Measurements from ENCODE around the gene TSHZ2.

GRCh38 chr20:53395188-53395923, 423.2 kb downstream of the TSHZ2 start:
- TF ChIP-seq POLR2AphosphoS5 (IDR thresholded peaks at IDR 0.05; ENCODE audit: low read depth, low read length) (no peak), EZH2phosphoT487 (IDR thresholded peaks at IDR 0.05; ENCODE audit: borderline replicate concordance) (no peak), CTCF (IDR thresholded peaks at IDR 0.05 in 2 of 3, conservative IDR thresholded peaks at IDR 0.05 in 1 of 3; ENCODE audit: borderline replicate concordance in 1 of 3, insufficient read depth in 1 of 3, low read depth in 2 of 3, low read length in 2 of 3) (no peak), ZFX (IDR thresholded peaks at IDR 0.05) (no peak), CEBPB (IDR thresholded peaks at IDR 0.05; ENCODE audit: low read depth) (no peak), EZH2 (IDR thresholded peaks at IDR 0.05) (no peak), POLR2A (IDR thresholded peaks at IDR 0.05; ENCODE audit: borderline replicate concordance, extremely low read depth, insufficient read depth, insufficient read length) (no peak), EGR1 (IDR thresholded peaks at IDR 0.05; ENCODE audit: low read depth) (no peak), ELF1 (IDR thresholded peaks at IDR 0.05; ENCODE audit: borderline replicate concordance, low read depth) (no peak), FOSL1 (IDR thresholded peaks at IDR 0.05; ENCODE audit: low read depth) (no peak)
- TF ChIP-seq, protein P1, sequence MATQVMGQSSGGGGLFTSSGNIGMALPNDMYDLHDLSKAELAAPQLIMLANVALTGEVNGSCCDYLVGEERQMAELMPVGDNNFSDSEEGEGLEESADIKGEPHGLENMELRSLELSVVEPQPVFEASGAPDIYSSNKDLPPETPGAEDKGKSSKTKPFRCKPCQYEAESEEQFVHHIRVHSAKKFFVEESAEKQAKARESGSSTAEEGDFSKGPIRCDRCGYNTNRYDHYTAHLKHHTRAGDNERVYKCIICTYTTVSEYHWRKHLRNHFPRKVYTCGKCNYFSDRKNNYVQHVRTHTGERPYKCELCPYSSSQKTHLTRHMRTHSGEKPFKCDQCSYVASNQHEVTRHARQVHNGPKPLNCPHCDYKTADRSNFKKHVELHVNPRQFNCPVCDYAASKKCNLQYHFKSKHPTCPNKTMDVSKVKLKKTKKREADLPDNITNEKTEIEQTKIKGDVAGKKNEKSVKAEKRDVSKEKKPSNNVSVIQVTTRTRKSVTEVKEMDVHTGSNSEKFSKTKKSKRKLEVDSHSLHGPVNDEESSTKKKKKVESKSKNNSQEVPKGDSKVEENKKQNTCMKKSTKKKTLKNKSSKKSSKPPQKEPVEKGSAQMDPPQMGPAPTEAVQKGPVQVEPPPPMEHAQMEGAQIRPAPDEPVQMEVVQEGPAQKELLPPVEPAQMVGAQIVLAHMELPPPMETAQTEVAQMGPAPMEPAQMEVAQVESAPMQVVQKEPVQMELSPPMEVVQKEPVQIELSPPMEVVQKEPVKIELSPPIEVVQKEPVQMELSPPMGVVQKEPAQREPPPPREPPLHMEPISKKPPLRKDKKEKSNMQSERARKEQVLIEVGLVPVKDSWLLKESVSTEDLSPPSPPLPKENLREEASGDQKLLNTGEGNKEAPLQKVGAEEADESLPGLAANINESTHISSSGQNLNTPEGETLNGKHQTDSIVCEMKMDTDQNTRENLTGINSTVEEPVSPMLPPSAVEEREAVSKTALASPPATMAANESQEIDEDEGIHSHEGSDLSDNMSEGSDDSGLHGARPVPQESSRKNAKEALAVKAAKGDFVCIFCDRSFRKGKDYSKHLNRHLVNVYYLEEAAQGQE (IDR thresholded peaks at IDR 0.05; ENCODE audit: low read depth) = no peak

Measured in HCT116 (cell line).